AG04449 (cell line): ENCODE results near the gene DOCK3.

ENCODE experiments used
- CTCF ChIA-PET: fragments of 350-600 bp; formaldehyde crosslinking; extraction: SDS; loops from one replicate; lab custom pipeline; 2021; ENCODE audit warnings: antibody characterized with exemption; lab: Yijun Ruan, JAX
- POLR2A ChIA-PET: fragments of 400-600, 350-600 bp; formaldehyde crosslinking; extraction: SDS; loops from one replicate; lab custom pipeline; 2020; ENCODE audit warnings: antibody characterized with exemption, inconsistent platforms; lab: Yijun Ruan, JAX
- DNase-seq: peaks from one replicate; pipeline ENCODE4 v3.0.0-alpha.2; 2010; ENCODE audit warnings: low read depth, low spot score
- H3K4me3 ChIP-seq: 2 replicates; pipeline ENCODE4 v1.5.1; 2011; ENCODE audit warnings: low read depth, mild to moderate bottlenecking, control low read depth, low read length
- TF ChIP-seq, protein P1 (sequence below): IDR thresholded peaks from one replicate; pipeline ENCODE4 v1.5.1; 2011; ENCODE audit warnings: mild to moderate bottlenecking, moderate library complexity, low read length, control low read depth, inconsistent platforms; ENCODE audit not compliant: insufficient read depth; ENCODE audit errors: missing control alignments

DOCK3 gene

GRCh38 chr3:51398595-51399310 lies 724.0 kb downstream of the DOCK3 start:
- CTCF ChIA-PET, result interaction anchor here (0.9 to 10.0 kb wide), 2 partner anchors 10 to 13 kb away, joined by 3 to 71 read pairs; partner anchors contain the start of gene RBM15B
- TF ChIP-seq, protein P1, sequence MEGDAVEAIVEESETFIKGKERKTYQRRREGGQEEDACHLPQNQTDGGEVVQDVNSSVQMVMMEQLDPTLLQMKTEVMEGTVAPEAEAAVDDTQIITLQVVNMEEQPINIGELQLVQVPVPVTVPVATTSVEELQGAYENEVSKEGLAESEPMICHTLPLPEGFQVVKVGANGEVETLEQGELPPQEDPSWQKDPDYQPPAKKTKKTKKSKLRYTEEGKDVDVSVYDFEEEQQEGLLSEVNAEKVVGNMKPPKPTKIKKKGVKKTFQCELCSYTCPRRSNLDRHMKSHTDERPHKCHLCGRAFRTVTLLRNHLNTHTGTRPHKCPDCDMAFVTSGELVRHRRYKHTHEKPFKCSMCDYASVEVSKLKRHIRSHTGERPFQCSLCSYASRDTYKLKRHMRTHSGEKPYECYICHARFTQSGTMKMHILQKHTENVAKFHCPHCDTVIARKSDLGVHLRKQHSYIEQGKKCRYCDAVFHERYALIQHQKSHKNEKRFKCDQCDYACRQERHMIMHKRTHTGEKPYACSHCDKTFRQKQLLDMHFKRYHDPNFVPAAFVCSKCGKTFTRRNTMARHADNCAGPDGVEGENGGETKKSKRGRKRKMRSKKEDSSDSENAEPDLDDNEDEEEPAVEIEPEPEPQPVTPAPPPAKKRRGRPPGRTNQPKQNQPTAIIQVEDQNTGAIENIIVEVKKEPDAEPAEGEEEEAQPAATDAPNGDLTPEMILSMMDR, result no peak
- no peak overlapping the region for H3K4me3 ChIP-seq
- no peak for DNase-seq
- POLR2A ChIA-PET, result interaction anchor here (1.2 kb wide), 1 partner anchor 13 kb away, joined by 3 read pairs; the partner anchor contains the start of gene MANF

GRCh38 chr3:51400166-51400565 lies 725.4 kb downstream of the DOCK3 start:
- ChIA-PET CTCF (interaction anchor here (10.0 kb wide), 1 partner anchor 11 kb away, joined by 71 read pairs; the partner anchor contains the start of gene RBM15B), POLR2A (no interaction called here)
- no peak overlapping the region for H3K4me3 ChIP-seq
- TF ChIP-seq, protein P1, result no peak
- no peak for DNase-seq

GRCh38 chr3:51401735-51402134 lies 727.0 kb downstream of the DOCK3 start:
- ChIA-PET POLR2A (no interaction called here), CTCF (interaction anchor here (10.0 kb wide), 1 partner anchor 13 kb away, joined by 71 read pairs; the partner anchor contains the start of gene RBM15B)
- DNase-seq, result no peak
- TF ChIP-seq, protein P1, result no peak
- no peak overlapping the region for H3K4me3 ChIP-seq

DNA sequence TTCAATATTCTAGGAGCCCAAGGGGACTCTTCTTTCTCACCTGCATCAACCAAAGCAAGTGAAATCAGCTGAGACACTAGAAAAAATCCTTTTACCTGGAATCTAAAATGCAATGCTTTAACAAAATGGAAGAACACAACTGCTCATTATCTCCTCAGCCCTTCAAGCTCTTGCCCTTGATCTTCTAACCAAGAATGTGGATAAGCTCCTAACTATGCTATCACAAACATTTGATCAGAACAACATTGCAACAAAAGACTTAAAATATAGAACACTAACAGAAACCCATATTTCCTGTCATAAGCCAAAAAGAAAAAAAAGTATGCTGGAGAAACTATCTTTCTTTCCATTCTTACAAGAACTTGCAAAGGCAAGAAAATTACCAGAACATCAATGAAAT lies 728.9 kb downstream of the DOCK3 start:
- CTCF ChIA-PET, result interaction anchor here (10.0 kb wide), 1 partner anchor 14 kb away, joined by 71 read pairs; the partner anchor contains the start of gene RBM15B
- POLR2A ChIA-PET, result no interaction called here
- TF ChIP-seq, protein P1, result no peak
- DNase-seq, result no peak
- H3K4me3 ChIP-seq, result no peak overlapping the region

GRCh38 chr3:51408021-51408420 lies 733.3 kb downstream of the DOCK3 start:
- no peak for DNase-seq
- no peak overlapping the region for H3K4me3 ChIP-seq
- POLR2A ChIA-PET, result no interaction called here
- TF ChIP-seq, protein P1, result no peak
- CTCF ChIA-PET, result interaction anchor here (1.0 to 2.9 kb wide), 4 partner anchors 16 to 27 kb away, joined by 3 to 18 read pairs (median 4); partner anchors contain the start of gene RBM15B

DNA sequence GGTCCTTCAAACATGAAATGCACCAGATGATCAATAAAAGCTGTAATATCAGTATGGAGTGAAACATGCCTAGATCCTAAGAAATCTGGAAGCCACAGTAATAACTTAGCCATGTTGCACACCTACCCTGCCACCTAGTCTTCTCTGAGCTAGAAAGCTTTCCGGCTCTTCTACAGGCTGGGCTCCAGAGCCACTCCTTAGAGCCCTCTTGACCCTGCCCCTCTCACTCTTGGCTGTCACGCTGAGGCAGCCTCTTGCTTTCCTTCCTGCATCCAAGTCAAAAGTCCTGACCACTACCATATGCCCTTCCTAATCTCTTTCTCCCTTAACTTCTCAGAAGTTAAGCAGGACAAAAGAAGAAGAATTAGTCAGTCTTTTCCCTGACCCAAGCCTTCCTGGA lies 734.1 kb downstream of the DOCK3 start:
- ChIA-PET POLR2A (no interaction called here), CTCF (interaction anchor here (1.2 to 2.9 kb wide), 2 partner anchors 19 to 26 kb away, joined by 3 to 18 read pairs; partner anchors contain the start of gene RBM15B)
- TF ChIP-seq, protein P1, result no peak
- no peak overlapping the region for H3K4me3 ChIP-seq
- no peak for DNase-seq
